SU-DHL-6 (cell line): Measurements from ENCODE around the gene ELAPOR2.

ENCODE experiments used
- CTCF ChIP-seq: fragments of 200-600 bp; sonication (generic); IDR thresholded peaks from one replicate; pipeline ENCODE4 v1.5.1; 2017; ENCODE audit warnings: antibody characterized with exemption, mild to moderate bottlenecking, low read length, moderate library complexity; ENCODE audit not compliant: insufficient read depth, poor library complexity, severe bottlenecking
- EZH2phosphoT487 ChIP-seq: fragments of 200-600 bp; sonication (generic), shearing (Covaris generic); conservative IDR thresholded peaks from 2 replicates; pipeline ENCODE4 v1.6.1; 2018; ENCODE audit warnings: mild to moderate bottlenecking, antibody characterized with exemption, low read length, moderate library complexity, mixed read lengths

GRCh38 chr7:87032604-87033339 lies 26.7 kb downstream of the ELAPOR2 start:
- TF ChIP-seq CTCF (no peak), EZH2phosphoT487 (no peak)
